MG63 (cell line): ENCODE data around the gene ANP32A. TPM values are rescaled to one million over a fixed set of nuclear protein-coding genes. Genes with fewer than 3 reads are reported as not detected.

ENCODE experiments used
- DNase-seq: peaks from one replicate; pipeline ENCODE4 v3.0.0-alpha.2; 2020
- H3K27me3 ChIP-seq: fragments of 250-450 bp; sonication (Bioruptor Pico); 2 replicates; pipeline ENCODE4 v1.5.1; 2020; ENCODE audit warnings: mild to moderate bottlenecking, moderate library complexity
- H3K36me3 ChIP-seq: fragments of 250-450 bp; sonication (Bioruptor Pico); 2 replicates; pipeline ENCODE4 v1.5.1; 2020; ENCODE audit warnings: mild to moderate bottlenecking, moderate library complexity
- H3K4me3 ChIP-seq: fragments of 250-450 bp; sonication (Bioruptor Pico); 2 replicates; pipeline ENCODE4 v1.5.1; 2020; ENCODE audit warnings: mild to moderate bottlenecking, moderate library complexity
- H3K9me3 ChIP-seq: fragments of 250-450 bp; sonication (Bioruptor Pico); 2 replicates; pipeline ENCODE4 v1.5.1; 2020; ENCODE audit warnings: mild to moderate bottlenecking, moderate library complexity
- total RNA-seq: library from RNA; depleted of rRNA; stranded (reverse); fragments of >200 nt; shearing (Covaris generic); gene quantifications from 2 replicates; pipeline ENCODE4 v1.2.3, GENCODE V29; 2014; ENCODE audit warnings: low replicate concordance

ANP32A gene
- total RNA-seq, 1 experiment from 2014 or later, result 44.3 TPM

GRCh38 chr15:68792901-68793766, 27.6 kb downstream of the ANP32A start:
- H3K36me3 ChIP-seq, result peaks cover 32% of the 10 kb centered on the region
- H3K27me3 ChIP-seq, result no peaks in the 10 kb centered on the region
- H3K9me3 ChIP-seq, result no peaks in the 10 kb centered on the region
- no peak overlapping the region for H3K4me3 ChIP-seq
- DNase-seq, result no peak

- Histone ChIP-seq H3K4me3 (no peak overlapping the region), H3K9me3 (no peaks in the 10 kb centered on the region), H3K36me3 (peaks cover 33% of the 10 kb centered on the region), H3K27me3 (no peaks in the 10 kb centered on the region)
- no peak for DNase-seq
Observed at GRCh38 chr15:68791431-68792283, 29.0 kb downstream of the ANP32A start.

- DNase-seq, result no peak
Observed at GRCh38 chr15:68790910-68791309, 29.8 kb downstream of the ANP32A start.

GRCh38 chr15:68790242-68790575, 30.5 kb downstream of the ANP32A start:
- no peaks in the 10 kb centered on the region for H3K9me3 ChIP-seq
- H3K4me3 ChIP-seq, result no peak overlapping the region
- peaks cover 40% of the 10 kb centered on the region for H3K36me3 ChIP-seq
- no peaks in the 10 kb centered on the region for H3K27me3 ChIP-seq
- no peak for DNase-seq

More at GRCh38 chr15:68790910-68791309, 29.8 kb downstream of the ANP32A start:
- peaks cover 33% of the 10 kb centered on the region for H3K36me3 ChIP-seq
- H3K4me3 ChIP-seq, result no peak overlapping the region
- H3K27me3 ChIP-seq, result no peaks in the 10 kb centered on the region
- no peaks in the 10 kb centered on the region for H3K9me3 ChIP-seq

- no peak overlapping the region for H3K4me3 ChIP-seq
- H3K36me3 ChIP-seq, result peaks cover 45% of the 10 kb centered on the region
- no peaks in the 10 kb centered on the region for H3K9me3 ChIP-seq
- H3K27me3 ChIP-seq, result no peaks in the 10 kb centered on the region
- no peak for DNase-seq
Observed at GRCh38 chr15:68789534-68790241, 31.0 kb downstream of the ANP32A start.

- no peaks in the 10 kb centered on the region for H3K9me3 ChIP-seq
- peaks cover 48% of the 10 kb centered on the region for H3K36me3 ChIP-seq
- H3K4me3 ChIP-seq, result no peak overlapping the region
Observed at GRCh38 chr15:68789091-68789490, 31.6 kb downstream of the ANP32A start.

GRCh38 chr15:68788264-68788624, 32.5 kb downstream of the ANP32A start:
- DNase-seq, result no peak
- Histone ChIP-seq H3K9me3 (no peaks in the 10 kb centered on the region), H3K4me3 (no peak overlapping the region), H3K36me3 (peaks cover 49% of the 10 kb centered on the region), H3K27me3 (no peaks in the 10 kb centered on the region)

More at GRCh38 chr15:68789091-68789490, 31.6 kb downstream of the ANP32A start:
- H3K27me3 ChIP-seq, result no peaks in the 10 kb centered on the region
- no peak for DNase-seq

GRCh38 chr15:68787609-68788263, 33.0 kb downstream of the ANP32A start:
- no peak for DNase-seq
- no peaks in the 10 kb centered on the region for H3K9me3 ChIP-seq
- peaks cover 49% of the 10 kb centered on the region for H3K36me3 ChIP-seq
- no peak overlapping the region for H3K4me3 ChIP-seq
- H3K27me3 ChIP-seq, result no peaks in the 10 kb centered on the region

- Histone ChIP-seq H3K27me3 (no peaks in the 10 kb centered on the region), H3K36me3 (peaks cover 58% of the 10 kb centered on the region), H3K9me3 (no peaks in the 10 kb centered on the region), H3K4me3 (no peak overlapping the region)
- DNase-seq, result no peak
Observed at GRCh38 chr15:68786753-68787152, 33.9 kb downstream of the ANP32A start.

GRCh38 chr15:68785541-68785940, 35.2 kb downstream of the ANP32A start:
- H3K9me3 ChIP-seq, result no peaks in the 10 kb centered on the region
- peaks cover 63% of the 10 kb centered on the region for H3K36me3 ChIP-seq
- no peaks in the 10 kb centered on the region for H3K27me3 ChIP-seq
- no peak for DNase-seq
- H3K4me3 ChIP-seq, result no peak overlapping the region

GRCh38 chr15:68784206-68784605, 36.5 kb downstream of the ANP32A start:
- peaks cover 69% of the 10 kb centered on the region for H3K36me3 ChIP-seq

GRCh38 chr15:68783226-68784058, 37.3 kb downstream of the ANP32A start:
- peak; percentile 14 for DNase-seq
- Histone ChIP-seq H3K4me3 (no peak overlapping the region), H3K36me3 (peaks cover 73% of the 10 kb centered on the region), H3K27me3 (no peaks in the 10 kb centered on the region), H3K9me3 (no peaks in the 10 kb centered on the region)

More at GRCh38 chr15:68784206-68784605, 36.5 kb downstream of the ANP32A start:
- Histone ChIP-seq H3K27me3 (no peaks in the 10 kb centered on the region), H3K4me3 (no peak overlapping the region), H3K9me3 (no peaks in the 10 kb centered on the region)
- no peak for DNase-seq

- H3K36me3 ChIP-seq, result peaks cover 80% of the 10 kb centered on the region
- no peaks in the 10 kb centered on the region for H3K27me3 ChIP-seq
- H3K9me3 ChIP-seq, result no peaks in the 10 kb centered on the region
- H3K4me3 ChIP-seq, result no peak overlapping the region
- DNase-seq, result no peak
Observed at GRCh38 chr15:68782589-68783161, 38.0 kb downstream of the ANP32A start.

- DNase-seq, result no peak
- Histone ChIP-seq H3K9me3 (no peaks in the 10 kb centered on the region), H3K4me3 (no peak overlapping the region), H3K36me3 (peaks cover 80% of the 10 kb centered on the region), H3K27me3 (no peaks in the 10 kb centered on the region)
Observed at GRCh38 chr15:68781766-68782588, 38.7 kb downstream of the ANP32A start.

- Histone ChIP-seq H3K36me3 (peaks cover 82% of the 10 kb centered on the region), H3K9me3 (no peaks in the 10 kb centered on the region), H3K4me3 (no peak overlapping the region), H3K27me3 (no peaks in the 10 kb centered on the region)
- no peak for DNase-seq
Observed at GRCh38 chr15:68781217-68781616, 39.5 kb downstream of the ANP32A start.
